SU-DHL-6 (cell line): ENCODE data around the gene SVIL.
"Not testable (repeated sequence)": the region's sequence is repeated elsewhere in the genome, so short reads cannot be mapped to it uniquely, and the experiment has no call there.

Experiments
- H2AFZ ChIP-seq: fragments of 200-600 bp; sonication (generic); 2 replicates; pipeline ENCODE4 v1.6.1; 2014; ENCODE audit warnings: low read depth, mild to moderate bottlenecking, moderate library complexity, mixed read lengths, antibody characterized with exemption, low read length; ENCODE audit not compliant: severe bottlenecking
- H3F3A ChIP-seq: fragments of 200-600 bp; shearing (Covaris generic); 2 replicates; pipeline ENCODE4 v1.6.0; 2016; ENCODE audit warnings: antibody characterized with exemption, mild to moderate bottlenecking; ENCODE audit not compliant: insufficient read depth
- H3K27ac ChIP-seq: fragments of 200-600 bp; sonication (generic); 2 replicates; pipeline ENCODE4 v1.5.1; 2016; ENCODE audit warnings: low read depth, mild to moderate bottlenecking, low read length, moderate library complexity, mixed read lengths
- H3K27me3 ChIP-seq: fragments of 200-600 bp; sonication (generic), shearing (Covaris generic); 2 replicates; pipeline ENCODE4 v1.6.0; 2014; ENCODE audit warnings: mild to moderate bottlenecking, low read length
- H3K36me3 ChIP-seq: fragments of 200-600 bp; sonication (generic); 2 replicates; pipeline ENCODE4 v1.6.1; 2014; ENCODE audit warnings: mild to moderate bottlenecking, low read length, mixed read lengths
- H3K4me2 ChIP-seq: fragments of 300-600, 200-600 bp; shearing (Covaris generic), sonication (generic); 2 replicates; pipeline ENCODE4 v1.6.0; 2014; ENCODE audit warnings: low read length, low read depth, mild to moderate bottlenecking; ENCODE audit not compliant: poor library complexity, severe bottlenecking
- H3K4me3 ChIP-seq: fragments of 200-600 bp; sonication (generic); 2 replicates; pipeline ENCODE4 v1.5.1; 2014; ENCODE audit warnings: antibody characterized with exemption, low read length, mild to moderate bottlenecking, mixed read lengths; ENCODE audit not compliant: insufficient read depth, poor library complexity, severe bottlenecking
- H3K79me2 ChIP-seq: fragments of 200-600 bp; sonication (generic); 2 replicates; pipeline ENCODE4 v1.6.1; 2014; ENCODE audit warnings: mild to moderate bottlenecking, low read length, moderate library complexity; ENCODE audit not compliant: insufficient read depth
- H3K9ac ChIP-seq: fragments of 200-600 bp; sonication (generic); 2 replicates; pipeline ENCODE4 v1.7.0; 2014; ENCODE audit warnings: mild to moderate bottlenecking, low read length
- H3K9me2 ChIP-seq: fragments of 200-600 bp; sonication (generic); replicated peaks from 2 replicates; pipeline ENCODE4 v1.6.1; 2014; ENCODE audit warnings: low read length; ENCODE audit not compliant: insufficient read depth
- H3K9me3 ChIP-seq: fragments of 200-600 bp; sonication (generic); 2 replicates; pipeline ENCODE4 v1.6.1; 2014; ENCODE audit warnings: low read length, mixed read lengths; ENCODE audit not compliant: insufficient read depth
- H4K20me1 ChIP-seq: fragments of 200-600 bp; sonication (generic); 2 replicates; pipeline ENCODE4 v1.6.1; 2014; ENCODE audit warnings: low read depth, mild to moderate bottlenecking, antibody characterized with exemption, low read length, moderate library complexity, mixed read lengths
- CTCF ChIP-seq: fragments of 200-600 bp; sonication (generic); IDR thresholded peaks from one replicate; pipeline ENCODE4 v1.5.1; 2017; ENCODE audit warnings: antibody characterized with exemption, mild to moderate bottlenecking, low read length, moderate library complexity; ENCODE audit not compliant: insufficient read depth, poor library complexity, severe bottlenecking
- EZH2phosphoT487 ChIP-seq: fragments of 200-600 bp; sonication (generic), shearing (Covaris generic); conservative IDR thresholded peaks from 2 replicates; pipeline ENCODE4 v1.6.1; 2018; ENCODE audit warnings: mild to moderate bottlenecking, antibody characterized with exemption, low read length, moderate library complexity, mixed read lengths

SVIL gene

GRCh38 chr10:29508554-29509244 is 126.1 kb downstream of the SVIL start:
- no peak overlapping the region for H3K27ac ChIP-seq
- no peaks in the 10 kb centered on the region for H3F3A ChIP-seq
- no peaks in the 10 kb centered on the region for H3K9me3 ChIP-seq
- no peaks in the 10 kb centered on the region for H3K9me2 ChIP-seq
- no peak overlapping the region for H3K4me3 ChIP-seq
- no peak for TF ChIP-seq CTCF
- TF ChIP-seq EZH2phosphoT487: no peak
- H3K27me3 ChIP-seq: no peaks in the 10 kb centered on the region
- no peak overlapping the region for H2AFZ ChIP-seq
- H3K36me3 ChIP-seq: no peaks in the 10 kb centered on the region
- H4K20me1 ChIP-seq: no peaks in the 10 kb centered on the region
- no peak overlapping the region for H3K4me2 ChIP-seq
- no peaks in the 10 kb centered on the region for H3K79me2 ChIP-seq
- H3K9ac ChIP-seq: no peak overlapping the region

- not testable (repeated sequence) for H4K20me1 ChIP-seq, H3K9ac ChIP-seq, H3K4me2 ChIP-seq, H3K27me3 ChIP-seq, H3K9me3 ChIP-seq, H3K79me2 ChIP-seq, H3K36me3 ChIP-seq, H2AFZ ChIP-seq, H3F3A ChIP-seq, H3K4me3 ChIP-seq, H3K9me2 ChIP-seq, H3K27ac ChIP-seq
Measured at GRCh38 chr10:29507750-29508149, 127.0 kb downstream of the SVIL start.

GRCh38 chr10:29506324-29506921 is 128.3 kb downstream of the SVIL start:
- not testable (repeated sequence) for H3K27ac ChIP-seq, H3K27me3 ChIP-seq, H3K79me2 ChIP-seq, H3K9ac ChIP-seq, H4K20me1 ChIP-seq, H2AFZ ChIP-seq, H3K4me2 ChIP-seq, H3K9me2 ChIP-seq, H3K4me3 ChIP-seq, H3K9me3 ChIP-seq, H3F3A ChIP-seq, H3K36me3 ChIP-seq

GRCh38 chr10:29502351-29502750 is 132.4 kb downstream of the SVIL start:
- Histone ChIP-seq H3K4me2 (no peak overlapping the region), H2AFZ (no peak overlapping the region), H3F3A (no peaks in the 10 kb centered on the region), H3K27ac (no peak overlapping the region), H3K9me3 (no peaks in the 10 kb centered on the region), H3K9ac (no peak overlapping the region), H3K27me3 (no peaks in the 10 kb centered on the region), H4K20me1 (no peaks in the 10 kb centered on the region), H3K9me2 (no peaks in the 10 kb centered on the region), H3K4me3 (no peak overlapping the region), H3K79me2 (no peaks in the 10 kb centered on the region), H3K36me3 (no peaks in the 10 kb centered on the region)
- TF ChIP-seq EZH2phosphoT487: no peak
- TF ChIP-seq CTCF: no peak
